AG04450 (cell line): ENCODE results near the gene PXMP2. TPM values are rescaled to one million over a fixed set of nuclear protein-coding genes. Genes with fewer than 3 reads are reported as not detected.

ENCODE experiments used
- CTCF ChIA-PET: fragments of 300-600, 350-600 bp; formaldehyde crosslinking; extraction: SDS; loops from one replicate; lab custom pipeline; 2022; ENCODE audit warnings: antibody characterized with exemption, inconsistent platforms; lab: Charles Lee
- POLR2A ChIA-PET: fragments of 350-600 bp; formaldehyde crosslinking; extraction: SDS; loops from one replicate; lab custom pipeline; 2021; ENCODE audit warnings: antibody characterized with exemption, inconsistent platforms; lab: Yijun Ruan, JAX
- DNase-seq: peaks from one replicate; pipeline ENCODE4 v3.0.0-alpha.2; 2011; ENCODE audit warnings: low read depth, low spot score
- H3K27ac ChIP-seq: one replicate; pipeline ENCODE4 v1.5.1; 2012; ENCODE audit warnings: low read depth, low read length, control low read depth
- H3K27me3 ChIP-seq: one replicate; pipeline ENCODE4 v1.6.0; 2012; ENCODE audit warnings: low read length; ENCODE audit not compliant: control insufficient read depth, insufficient read depth
- H3K4me3 ChIP-seq: 2 replicates; pipeline ENCODE4 v1.5.1; 2011; ENCODE audit warnings: mild to moderate bottlenecking, low read depth, low read length, control low read depth
- H3K9me3 ChIP-seq: 2 replicates; pipeline ENCODE4 v1.5.1; 2012; ENCODE audit warnings: low read length; ENCODE audit not compliant: control insufficient read depth, insufficient read depth
- polyA plus RNA-seq: library from polyadenylated mRNA; depleted of rRNA; stranded (reverse); fragments of >200 nt; gene quantifications from 2 replicates; pipeline ENCODE4 v1.2.3, GENCODE V29; 2011
- TF ChIP-seq, protein P1 (sequence below): IDR thresholded peaks from 2 replicates; pipeline ENCODE4 v1.5.1; 2011; ENCODE audit warnings: low read depth, low read length, control low read depth, inconsistent platforms

PXMP2 gene
- polyA plus RNA-seq, 1 experiment: 17.3 TPM

DNA sequence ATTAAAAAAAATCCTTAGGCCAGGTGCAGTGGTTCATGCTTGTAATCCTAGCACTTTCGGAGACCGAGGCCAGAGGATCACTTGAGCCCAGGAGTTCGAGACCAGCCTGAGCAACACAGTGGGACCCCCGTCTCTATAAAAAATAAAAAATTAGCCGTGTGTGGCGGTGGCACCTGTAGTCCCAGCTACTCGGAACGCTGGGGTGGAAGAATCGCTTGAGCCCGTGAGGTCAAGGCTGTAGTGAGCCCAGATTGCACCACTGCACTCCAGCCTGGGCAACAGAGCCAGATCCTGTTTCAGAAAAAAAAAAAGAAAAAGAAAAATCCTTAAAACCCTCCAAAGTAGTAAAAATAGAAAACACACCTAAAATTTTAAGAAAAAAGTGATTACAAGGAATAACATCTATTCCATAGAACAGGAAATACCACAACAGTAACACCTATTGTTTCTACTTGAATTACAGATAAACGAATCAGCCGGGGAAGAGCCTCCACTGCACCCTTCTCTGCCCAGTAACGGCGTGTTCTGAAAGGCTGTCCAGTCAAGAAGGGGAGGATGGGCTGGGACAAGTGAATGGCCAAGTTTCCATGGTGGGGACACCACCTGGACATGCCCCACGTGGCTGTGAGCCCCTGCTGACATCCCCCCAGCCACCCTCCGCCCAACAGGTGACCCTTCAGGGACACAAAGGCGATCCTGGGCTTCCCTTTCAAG is 18.1 kb upstream of the PXMP2 start:
- Histone ChIP-seq H3K9me3 (no peaks in the 10 kb centered on the region), H3K27me3 (no peaks in the 10 kb centered on the region), H3K4me3 (no peak overlapping the region), H3K27ac (no peak overlapping the region)
- no peak for DNase-seq
- ChIA-PET POLR2A (no interaction called here), CTCF (no interaction called here)
- TF ChIP-seq, protein P1, sequence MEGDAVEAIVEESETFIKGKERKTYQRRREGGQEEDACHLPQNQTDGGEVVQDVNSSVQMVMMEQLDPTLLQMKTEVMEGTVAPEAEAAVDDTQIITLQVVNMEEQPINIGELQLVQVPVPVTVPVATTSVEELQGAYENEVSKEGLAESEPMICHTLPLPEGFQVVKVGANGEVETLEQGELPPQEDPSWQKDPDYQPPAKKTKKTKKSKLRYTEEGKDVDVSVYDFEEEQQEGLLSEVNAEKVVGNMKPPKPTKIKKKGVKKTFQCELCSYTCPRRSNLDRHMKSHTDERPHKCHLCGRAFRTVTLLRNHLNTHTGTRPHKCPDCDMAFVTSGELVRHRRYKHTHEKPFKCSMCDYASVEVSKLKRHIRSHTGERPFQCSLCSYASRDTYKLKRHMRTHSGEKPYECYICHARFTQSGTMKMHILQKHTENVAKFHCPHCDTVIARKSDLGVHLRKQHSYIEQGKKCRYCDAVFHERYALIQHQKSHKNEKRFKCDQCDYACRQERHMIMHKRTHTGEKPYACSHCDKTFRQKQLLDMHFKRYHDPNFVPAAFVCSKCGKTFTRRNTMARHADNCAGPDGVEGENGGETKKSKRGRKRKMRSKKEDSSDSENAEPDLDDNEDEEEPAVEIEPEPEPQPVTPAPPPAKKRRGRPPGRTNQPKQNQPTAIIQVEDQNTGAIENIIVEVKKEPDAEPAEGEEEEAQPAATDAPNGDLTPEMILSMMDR: no peak

DNA sequence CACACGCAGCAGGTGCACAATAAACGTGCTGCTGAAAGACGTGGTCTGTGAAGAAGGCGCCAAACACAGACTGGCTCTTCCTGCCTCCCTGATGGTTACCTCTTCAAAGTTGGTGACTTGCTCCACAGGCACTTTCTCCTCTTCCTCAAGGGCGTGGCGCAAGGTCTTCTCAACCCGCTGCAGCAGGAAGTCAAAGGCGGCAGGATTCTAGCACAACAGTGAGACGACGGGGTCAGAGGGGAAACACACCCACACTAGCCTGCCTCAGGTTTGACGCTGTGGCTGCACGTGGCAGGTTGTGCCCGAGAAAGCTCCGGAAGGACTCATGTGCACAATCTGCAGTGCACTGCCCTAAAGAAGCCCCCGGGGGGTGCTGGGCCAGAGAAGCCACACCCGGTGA is 15.3 kb upstream of the PXMP2 start:
- CTCF ChIA-PET: no interaction called here

DNA sequence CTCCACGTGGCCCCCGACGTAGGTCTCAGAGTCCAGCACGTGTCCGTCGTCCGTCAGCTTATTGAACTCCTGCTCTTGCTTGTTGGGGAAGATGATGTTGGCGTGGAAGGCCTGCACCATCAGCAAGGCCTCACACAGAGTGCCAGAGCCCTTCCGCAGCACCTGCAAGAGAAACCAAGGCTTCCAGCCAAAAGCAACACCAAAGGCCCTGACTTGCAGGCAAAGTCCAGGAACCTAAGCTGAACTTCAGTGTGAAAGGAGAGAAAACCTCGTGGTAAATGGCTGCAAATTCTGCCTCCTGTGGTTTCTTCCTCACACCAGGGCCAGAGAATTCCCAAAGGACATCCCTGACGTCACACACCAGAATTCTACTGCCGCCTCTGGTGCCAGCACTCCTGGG is 14.7 kb upstream of the PXMP2 start:
- no peak for DNase-seq
- Histone ChIP-seq H3K27me3 (no peaks in the 10 kb centered on the region), H3K4me3 (no peak overlapping the region), H3K9me3 (no peaks in the 10 kb centered on the region), H3K27ac (no peak overlapping the region)
- ChIA-PET POLR2A (no interaction called here), CTCF (no interaction called here)
- TF ChIP-seq, protein P1: no peak

More for the DNA sequence above, 15.3 kb upstream of the PXMP2 start:
- TF ChIP-seq, protein P1: no peak
- POLR2A ChIA-PET: no interaction called here
- H3K27ac ChIP-seq: no peak overlapping the region
- H3K27me3 ChIP-seq: no peaks in the 10 kb centered on the region
- no peak for DNase-seq
- no peak overlapping the region for H3K4me3 ChIP-seq
- H3K9me3 ChIP-seq: no peaks in the 10 kb centered on the region

DNA sequence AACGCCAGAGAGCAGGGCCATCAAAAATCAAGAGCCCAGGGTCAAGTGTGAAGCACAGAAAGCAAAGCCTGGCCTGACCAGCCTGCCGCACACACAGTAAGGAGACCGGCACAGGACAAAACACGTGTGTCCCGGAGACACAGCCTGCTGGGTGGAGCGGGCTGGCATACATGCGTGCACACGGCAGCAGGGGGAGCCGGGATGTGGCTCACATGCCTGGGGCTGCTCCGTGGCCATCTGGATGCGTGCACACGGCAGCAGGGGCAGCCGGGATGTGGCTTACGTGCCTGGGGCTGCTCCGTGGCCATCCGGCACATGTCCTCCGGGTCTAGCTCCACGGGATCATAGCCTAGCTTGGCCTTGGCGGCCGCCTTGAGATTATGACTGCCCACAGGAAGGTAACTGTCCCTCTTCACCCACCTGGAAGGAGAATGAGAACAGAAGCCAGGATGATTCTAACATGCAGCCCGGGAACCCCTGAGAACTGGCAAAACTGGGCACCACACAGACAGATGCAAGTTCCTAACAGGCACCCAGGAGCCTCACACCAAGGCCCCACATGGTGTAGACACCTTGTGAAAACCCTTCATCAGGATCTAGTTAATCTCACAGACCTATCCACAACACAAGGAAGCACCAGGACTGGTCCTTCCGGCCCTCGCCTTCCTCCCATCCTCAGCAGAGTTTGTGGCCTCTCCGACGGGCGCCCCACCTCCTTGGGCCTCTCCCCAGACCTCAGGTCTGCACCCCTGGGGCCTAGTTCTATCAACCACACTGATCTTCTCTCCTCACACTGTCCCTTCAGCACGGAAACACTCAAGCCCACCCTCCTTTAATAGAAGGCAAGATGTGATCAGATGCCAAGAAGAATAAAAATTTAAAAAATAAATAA is 13.9 kb upstream of the PXMP2 start:
- TF ChIP-seq, protein P1: no peak
- no peak for DNase-seq
- ChIA-PET CTCF (no interaction called here), POLR2A (no interaction called here)
- H3K4me3 ChIP-seq: no peak overlapping the region
- H3K27ac ChIP-seq: no peak overlapping the region
- H3K9me3 ChIP-seq: no peaks in the 10 kb centered on the region
- H3K27me3 ChIP-seq: no peaks in the 10 kb centered on the region

DNA sequence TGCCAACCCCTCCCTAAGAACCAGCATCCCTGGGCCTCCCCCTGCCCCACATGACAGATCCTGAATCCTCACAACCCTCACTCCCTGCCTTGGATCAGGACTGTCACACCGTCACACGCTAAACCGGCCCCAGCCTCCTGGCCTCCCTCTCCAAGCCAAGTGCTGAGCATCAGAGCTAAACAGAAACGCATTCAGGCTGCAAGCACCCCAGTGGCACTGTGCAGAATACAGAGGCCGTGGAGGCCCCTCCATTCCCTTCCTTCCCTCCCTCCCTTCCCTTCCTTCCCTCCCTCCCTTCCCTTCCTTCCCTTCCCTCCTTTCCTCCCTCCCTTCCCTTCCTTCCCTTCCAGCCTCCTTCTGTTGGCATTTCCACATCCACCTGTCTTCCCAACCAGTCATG is 12.8 kb upstream of the PXMP2 start:
- ChIA-PET CTCF (no interaction called here), POLR2A (no interaction called here)

More for the DNA sequence above, 12.8 kb upstream of the PXMP2 start:
- H3K27ac ChIP-seq: no peak overlapping the region
- H3K9me3 ChIP-seq: no peaks in the 10 kb centered on the region
- DNase-seq: no peak
- H3K27me3 ChIP-seq: no peaks in the 10 kb centered on the region
- H3K4me3 ChIP-seq: no peak overlapping the region
- TF ChIP-seq, protein P1: no peak
